GM12878 (cell line): ENCODE measurements around the gene DOCK9. TPM values are rescaled to one million over a fixed set of nuclear protein-coding genes. Genes with fewer than 3 reads are reported as not detected.

Experiments
- ESRRA ChIP-seq: IDR thresholded peaks from 2 replicates; pipeline ENCODE4 v1.6.1; 2012; ENCODE audit warnings: mild to moderate bottlenecking, low read length, improper control_type of control experiment
- FOS ChIP-seq: IDR thresholded peaks from 3 replicates; pipeline ENCODE4 v1.6.1; 2011; ENCODE audit warnings: borderline replicate concordance; ENCODE audit not compliant: insufficient read length; ENCODE audit errors: extremely low read depth
- MEF2A ChIP-seq: IDR thresholded peaks from 2 replicates; pipeline ENCODE4 v1.6.1; 2011; ENCODE audit warnings: low read depth, mild to moderate bottlenecking, low read length, moderate library complexity; ENCODE audit not compliant: insufficient read depth
- MTA3 ChIP-seq: IDR thresholded peaks from 2 replicates; pipeline ENCODE4 v1.6.1; 2012; ENCODE audit warnings: low read length, inconsistent platforms, borderline replicate concordance
- NFIC ChIP-seq: IDR thresholded peaks from 2 replicates; pipeline ENCODE4 v1.6.1; 2012; ENCODE audit warnings: low read depth, mild to moderate bottlenecking, inconsistent platforms, low read length, moderate library complexity
- NR2C2 ChIP-seq: IDR thresholded peaks from 2 replicates; pipeline ENCODE4 v1.6.1; 2011; ENCODE audit warnings: borderline replicate concordance, low read depth; ENCODE audit not compliant: control insufficient read depth, insufficient read length
- SMAD1 ChIP-seq: fragments of 450-650 bp; IDR thresholded peaks from 2 replicates; pipeline ENCODE4 v1.6.1; 2018; ENCODE audit warnings: mild to moderate bottlenecking, low read depth; ENCODE audit not compliant: partially characterized antibody
- SREBF2 ChIP-seq: IDR thresholded peaks from 2 replicates; pipeline ENCODE4 v1.6.1; 2012; ENCODE audit warnings: mild to moderate bottlenecking, low read length
- ZNF384 ChIP-seq: IDR thresholded peaks from 2 replicates; pipeline ENCODE4 v1.6.1; 2012; ENCODE audit warnings: low read depth, mild to moderate bottlenecking, low read length, improper control_type of control experiment, borderline replicate concordance
- polyA plus RNA-seq, 11 experiments: library from polyadenylated mRNA; depleted of rRNA in 4 of 11; unstranded in 6 of 11; stranded (reverse) in 5 of 11; fragments of >200 nt; fragmentation: Nextera tagmentation in 4 of 11; fragmentation: Illumina TruSeq in 1 of 11; extraction: Ambion mirVana in 4 of 11; extraction: Trizol in 1 of 11; gene quantifications; 1 replicate in 1 of 11; 2 replicates in 10 of 11; pipeline versions ENCODE4 v1.2.1 to v1.2.3, GENCODE V29; 2011 to 2016; ENCODE audit warnings: inconsistent platforms in 2 of 11, missing spikeins in 2 of 11, low read depth in 1 of 11
- total RNA-seq, 4 experiments: library from RNA; depleted of rRNA in 3 of 4; stranded (reverse); fragments of >200 nt in 3 of 4; fragmentation: Illumina TruSeq in 1 of 4; extraction: Trizol in 1 of 4; gene quantifications; 2 replicates each; pipeline versions ENCODE4 v1.2.1 to v1.2.3, GENCODE V29; 2013 to 2021
- TF ChIP-seq, protein P1 (sequence below): fragments of 450-650 bp; IDR thresholded peaks from 2 replicates; pipeline ENCODE4 v1.6.1; 2016; ENCODE audit warnings: mild to moderate bottlenecking, moderate library complexity, borderline replicate concordance
- TF ChIP-seq, protein P2 (sequence below), 3 experiments: IDR thresholded peaks in 2 of 3; conservative IDR thresholded peaks in 1 of 3; 2 replicates each; pipeline ENCODE4 v1.5.1; 2011; ENCODE audit warnings: low read depth in 3 of 3, low read length in 3 of 3, mild to moderate bottlenecking in 3 of 3, control low read depth in 2 of 3, moderate library complexity in 2 of 3, inconsistent platforms in 1 of 3, mixed read lengths in 1 of 3; ENCODE audit not compliant: control insufficient read depth in 2 of 3, insufficient read depth in 1 of 3; ENCODE audit errors: extremely low read depth in 1 of 3
- TF ChIP-seq, protein P3 (sequence below): fragments of 450-650 bp; IDR thresholded peaks from 2 replicates; pipeline ENCODE4 v1.6.1; 2017; ENCODE audit warnings: mild to moderate bottlenecking, moderate library complexity
- TF ChIP-seq, protein P4 (sequence below): IDR thresholded peaks from 2 replicates; pipeline ENCODE4 v1.6.1; 2011; ENCODE audit warnings: mild to moderate bottlenecking, low read depth, low read length, moderate library complexity; ENCODE audit not compliant: insufficient replicate concordance

Gene DOCK9
- total and polyA plus RNA-seq, 10 of the 15 experiments (the other 5 are each of a cell fraction or from before 2014, with no cell fraction given): 0.09 to 2.9 (median 0.74) TPM

DNA sequence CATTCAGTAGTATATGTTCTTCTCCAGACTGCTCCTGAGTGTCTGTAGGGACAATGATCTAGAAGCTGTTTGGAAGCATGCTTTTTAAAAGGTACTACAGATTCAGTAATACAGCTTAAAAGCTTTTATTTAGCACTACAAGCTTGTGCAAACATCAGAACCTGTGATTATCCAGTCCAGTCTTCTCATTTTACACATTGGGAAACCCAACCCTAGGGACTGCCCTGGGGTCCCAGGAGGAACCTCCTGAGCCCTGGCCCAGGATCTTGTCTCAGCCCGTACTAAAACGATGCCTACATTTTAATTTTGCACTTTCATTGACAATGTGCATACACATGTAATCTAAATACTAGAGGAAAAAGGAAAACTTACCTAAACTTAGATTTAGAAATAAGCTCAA is 12.5 kb downstream of the DOCK9 start (continued):
- TF ChIP-seq, protein P1, sequence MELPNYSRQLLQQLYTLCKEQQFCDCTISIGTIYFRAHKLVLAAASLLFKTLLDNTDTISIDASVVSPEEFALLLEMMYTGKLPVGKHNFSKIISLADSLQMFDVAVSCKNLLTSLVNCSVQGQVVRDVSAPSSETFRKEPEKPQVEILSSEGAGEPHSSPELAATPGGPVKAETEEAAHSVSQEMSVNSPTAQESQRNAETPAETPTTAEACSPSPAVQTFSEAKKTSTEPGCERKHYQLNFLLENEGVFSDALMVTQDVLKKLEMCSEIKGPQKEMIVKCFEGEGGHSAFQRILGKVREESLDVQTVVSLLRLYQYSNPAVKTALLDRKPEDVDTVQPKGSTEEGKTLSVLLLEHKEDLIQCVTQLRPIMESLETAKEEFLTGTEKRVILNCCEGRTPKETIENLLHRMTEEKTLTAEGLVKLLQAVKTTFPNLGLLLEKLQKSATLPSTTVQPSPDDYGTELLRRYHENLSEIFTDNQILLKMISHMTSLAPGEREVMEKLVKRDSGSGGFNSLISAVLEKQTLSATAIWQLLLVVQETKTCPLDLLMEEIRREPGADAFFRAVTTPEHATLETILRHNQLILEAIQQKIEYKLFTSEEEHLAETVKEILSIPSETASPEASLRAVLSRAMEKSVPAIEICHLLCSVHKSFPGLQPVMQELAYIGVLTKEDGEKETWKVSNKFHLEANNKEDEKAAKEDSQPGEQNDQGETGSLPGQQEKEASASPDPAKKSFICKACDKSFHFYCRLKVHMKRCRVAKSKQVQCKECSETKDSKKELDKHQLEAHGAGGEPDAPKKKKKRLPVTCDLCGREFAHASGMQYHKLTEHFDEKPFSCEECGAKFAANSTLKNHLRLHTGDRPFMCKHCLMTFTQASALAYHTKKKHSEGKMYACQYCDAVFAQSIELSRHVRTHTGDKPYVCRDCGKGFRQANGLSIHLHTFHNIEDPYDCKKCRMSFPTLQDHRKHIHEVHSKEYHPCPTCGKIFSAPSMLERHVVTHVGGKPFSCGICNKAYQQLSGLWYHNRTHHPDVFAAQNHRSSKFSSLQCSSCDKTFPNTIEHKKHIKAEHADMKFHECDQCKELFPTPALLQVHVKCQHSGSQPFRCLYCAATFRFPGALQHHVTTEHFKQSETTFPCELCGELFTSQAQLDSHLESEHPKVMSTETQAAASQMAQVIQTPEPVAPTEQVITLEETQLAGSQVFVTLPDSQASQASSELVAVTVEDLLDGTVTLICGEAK: no peak
- TF ChIP-seq, protein P2, sequence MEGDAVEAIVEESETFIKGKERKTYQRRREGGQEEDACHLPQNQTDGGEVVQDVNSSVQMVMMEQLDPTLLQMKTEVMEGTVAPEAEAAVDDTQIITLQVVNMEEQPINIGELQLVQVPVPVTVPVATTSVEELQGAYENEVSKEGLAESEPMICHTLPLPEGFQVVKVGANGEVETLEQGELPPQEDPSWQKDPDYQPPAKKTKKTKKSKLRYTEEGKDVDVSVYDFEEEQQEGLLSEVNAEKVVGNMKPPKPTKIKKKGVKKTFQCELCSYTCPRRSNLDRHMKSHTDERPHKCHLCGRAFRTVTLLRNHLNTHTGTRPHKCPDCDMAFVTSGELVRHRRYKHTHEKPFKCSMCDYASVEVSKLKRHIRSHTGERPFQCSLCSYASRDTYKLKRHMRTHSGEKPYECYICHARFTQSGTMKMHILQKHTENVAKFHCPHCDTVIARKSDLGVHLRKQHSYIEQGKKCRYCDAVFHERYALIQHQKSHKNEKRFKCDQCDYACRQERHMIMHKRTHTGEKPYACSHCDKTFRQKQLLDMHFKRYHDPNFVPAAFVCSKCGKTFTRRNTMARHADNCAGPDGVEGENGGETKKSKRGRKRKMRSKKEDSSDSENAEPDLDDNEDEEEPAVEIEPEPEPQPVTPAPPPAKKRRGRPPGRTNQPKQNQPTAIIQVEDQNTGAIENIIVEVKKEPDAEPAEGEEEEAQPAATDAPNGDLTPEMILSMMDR (IDR thresholded peaks at IDR 0.05 in 2 of 3, conservative IDR thresholded peaks at IDR 0.05 in 1 of 3; ENCODE audit: control insufficient read depth in 2 of 3, extremely low read depth in 1 of 3, insufficient read depth in 1 of 3, low read depth in 3 of 3, low read length in 3 of 3): no peak
- TF ChIP-seq MEF2A: no peak
- TF ChIP-seq, protein P3, sequence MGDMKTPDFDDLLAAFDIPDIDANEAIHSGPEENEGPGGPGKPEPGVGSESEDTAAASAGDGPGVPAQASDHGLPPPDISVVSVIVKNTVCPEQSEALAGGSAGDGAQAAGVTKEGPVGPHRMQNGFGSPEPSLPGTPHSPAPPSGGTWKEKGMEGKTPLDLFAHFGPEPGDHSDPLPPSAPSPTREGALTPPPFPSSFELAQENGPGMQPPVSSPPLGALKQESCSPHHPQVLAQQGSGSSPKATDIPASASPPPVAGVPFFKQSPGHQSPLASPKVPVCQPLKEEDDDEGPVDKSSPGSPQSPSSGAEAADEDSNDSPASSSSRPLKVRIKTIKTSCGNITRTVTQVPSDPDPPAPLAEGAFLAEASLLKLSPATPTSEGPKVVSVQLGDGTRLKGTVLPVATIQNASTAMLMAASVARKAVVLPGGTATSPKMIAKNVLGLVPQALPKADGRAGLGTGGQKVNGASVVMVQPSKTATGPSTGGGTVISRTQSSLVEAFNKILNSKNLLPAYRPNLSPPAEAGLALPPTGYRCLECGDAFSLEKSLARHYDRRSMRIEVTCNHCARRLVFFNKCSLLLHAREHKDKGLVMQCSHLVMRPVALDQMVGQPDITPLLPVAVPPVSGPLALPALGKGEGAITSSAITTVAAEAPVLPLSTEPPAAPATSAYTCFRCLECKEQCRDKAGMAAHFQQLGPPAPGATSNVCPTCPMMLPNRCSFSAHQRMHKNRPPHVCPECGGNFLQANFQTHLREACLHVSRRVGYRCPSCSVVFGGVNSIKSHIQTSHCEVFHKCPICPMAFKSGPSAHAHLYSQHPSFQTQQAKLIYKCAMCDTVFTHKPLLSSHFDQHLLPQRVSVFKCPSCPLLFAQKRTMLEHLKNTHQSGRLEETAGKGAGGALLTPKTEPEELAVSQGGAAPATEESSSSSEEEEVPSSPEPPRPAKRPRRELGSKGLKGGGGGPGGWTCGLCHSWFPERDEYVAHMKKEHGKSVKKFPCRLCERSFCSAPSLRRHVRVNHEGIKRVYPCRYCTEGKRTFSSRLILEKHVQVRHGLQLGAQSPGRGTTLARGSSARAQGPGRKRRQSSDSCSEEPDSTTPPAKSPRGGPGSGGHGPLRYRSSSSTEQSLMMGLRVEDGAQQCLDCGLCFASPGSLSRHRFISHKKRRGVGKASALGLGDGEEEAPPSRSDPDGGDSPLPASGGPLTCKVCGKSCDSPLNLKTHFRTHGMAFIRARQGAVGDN: no peak
- TF ChIP-seq NFIC: no peak
- TF ChIP-seq, protein P4, sequence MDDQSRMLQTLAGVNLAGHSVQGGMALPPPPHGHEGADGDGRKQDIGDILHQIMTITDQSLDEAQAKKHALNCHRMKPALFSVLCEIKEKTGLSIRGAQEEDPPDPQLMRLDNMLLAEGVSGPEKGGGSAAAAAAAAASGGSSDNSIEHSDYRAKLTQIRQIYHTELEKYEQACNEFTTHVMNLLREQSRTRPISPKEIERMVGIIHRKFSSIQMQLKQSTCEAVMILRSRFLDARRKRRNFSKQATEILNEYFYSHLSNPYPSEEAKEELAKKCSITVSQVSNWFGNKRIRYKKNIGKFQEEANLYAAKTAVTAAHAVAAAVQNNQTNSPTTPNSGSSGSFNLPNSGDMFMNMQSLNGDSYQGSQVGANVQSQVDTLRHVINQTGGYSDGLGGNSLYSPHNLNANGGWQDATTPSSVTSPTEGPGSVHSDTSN: no peak
- no peak for TF ChIP-seq SREBF2
- no peak for TF ChIP-seq MTA3
- no peak for TF ChIP-seq ZNF384
- TF ChIP-seq NR2C2: no peak
- TF ChIP-seq SMAD1: no peak
- no peak for TF ChIP-seq ESRRA
- TF ChIP-seq FOS: no peak
